ENCODE data around the gene VSIG10L. TPM values are rescaled to one million over a fixed set of nuclear protein-coding genes. Genes with fewer than 3 reads are reported as not detected.
A peak's percentile ranks its signal among the peaks of the same experiment; 100 is the strongest.

The VSIG10L gene
- polyA plus RNA-seq, 1 experiment, result 1.0 TPM

DNA sequence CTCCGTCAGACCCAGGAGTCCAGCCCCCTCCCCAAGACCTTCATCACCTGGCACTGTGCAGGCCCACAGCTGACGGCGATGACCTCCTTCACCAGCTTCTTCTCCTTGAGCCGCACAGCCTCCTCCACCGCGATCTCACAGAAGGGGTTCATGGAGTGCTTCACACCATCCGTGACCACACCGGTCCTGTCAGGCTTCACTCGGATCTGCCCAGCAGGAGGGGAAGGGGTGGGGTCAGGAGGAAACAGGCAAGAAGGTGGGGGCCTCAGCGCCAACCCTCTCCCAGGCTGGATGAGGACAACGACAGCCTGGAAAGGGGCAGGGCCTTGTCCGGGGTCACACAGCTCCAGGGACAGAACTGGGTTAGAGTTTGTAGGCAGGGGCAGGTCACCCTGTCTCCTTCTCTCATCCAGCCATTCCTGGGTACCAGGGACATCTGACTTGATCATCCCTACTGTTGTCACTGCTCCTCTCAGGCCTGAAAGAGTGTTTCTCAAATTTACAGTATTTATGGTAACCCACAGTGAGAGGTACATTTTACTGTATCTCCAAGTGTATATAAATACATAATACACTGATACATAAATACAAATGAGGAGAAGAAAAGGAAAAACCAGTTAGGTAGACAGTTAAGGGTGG lies 12.3 kb upstream of the VSIG10L start:
- Histone ChIP-seq H3K27ac (ENCODE audit: low read depth, low read length) (no peak overlapping the region), H3K27me3 (ENCODE audit: control insufficient read depth, insufficient read depth, low read length) (no peaks in the 10 kb centered on the region), H3K4me3 (ENCODE audit: low read depth, low read length) (no peak overlapping the region), H3K9me3 (ENCODE audit: control insufficient read depth, insufficient read depth, low read length) (peaks cover 5% of the 10 kb centered on the region; the same call in 1 of the 2 replicates)
- CTCF ChIA-PET, result interaction anchor here (0.7 to 1.2 kb wide), 3 partner anchors 13 to 118 kb away, joined by 4 to 6 read pairs (median 4); no protein-coding TSS in a partner anchor
- TF ChIP-seq, protein P1, sequence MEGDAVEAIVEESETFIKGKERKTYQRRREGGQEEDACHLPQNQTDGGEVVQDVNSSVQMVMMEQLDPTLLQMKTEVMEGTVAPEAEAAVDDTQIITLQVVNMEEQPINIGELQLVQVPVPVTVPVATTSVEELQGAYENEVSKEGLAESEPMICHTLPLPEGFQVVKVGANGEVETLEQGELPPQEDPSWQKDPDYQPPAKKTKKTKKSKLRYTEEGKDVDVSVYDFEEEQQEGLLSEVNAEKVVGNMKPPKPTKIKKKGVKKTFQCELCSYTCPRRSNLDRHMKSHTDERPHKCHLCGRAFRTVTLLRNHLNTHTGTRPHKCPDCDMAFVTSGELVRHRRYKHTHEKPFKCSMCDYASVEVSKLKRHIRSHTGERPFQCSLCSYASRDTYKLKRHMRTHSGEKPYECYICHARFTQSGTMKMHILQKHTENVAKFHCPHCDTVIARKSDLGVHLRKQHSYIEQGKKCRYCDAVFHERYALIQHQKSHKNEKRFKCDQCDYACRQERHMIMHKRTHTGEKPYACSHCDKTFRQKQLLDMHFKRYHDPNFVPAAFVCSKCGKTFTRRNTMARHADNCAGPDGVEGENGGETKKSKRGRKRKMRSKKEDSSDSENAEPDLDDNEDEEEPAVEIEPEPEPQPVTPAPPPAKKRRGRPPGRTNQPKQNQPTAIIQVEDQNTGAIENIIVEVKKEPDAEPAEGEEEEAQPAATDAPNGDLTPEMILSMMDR (IDR thresholded peaks at IDR 0.05; ENCODE audit: low read depth, low read length), result no peak
- DNase-seq (ENCODE audit: low read depth, low spot score), result no peak
- POLR2A ChIA-PET, result interaction anchor here (0.8 kb wide), 2 partner anchors 14 to 15 kb away, joined by 3 read pairs; no protein-coding TSS in a partner anchor

DNA sequence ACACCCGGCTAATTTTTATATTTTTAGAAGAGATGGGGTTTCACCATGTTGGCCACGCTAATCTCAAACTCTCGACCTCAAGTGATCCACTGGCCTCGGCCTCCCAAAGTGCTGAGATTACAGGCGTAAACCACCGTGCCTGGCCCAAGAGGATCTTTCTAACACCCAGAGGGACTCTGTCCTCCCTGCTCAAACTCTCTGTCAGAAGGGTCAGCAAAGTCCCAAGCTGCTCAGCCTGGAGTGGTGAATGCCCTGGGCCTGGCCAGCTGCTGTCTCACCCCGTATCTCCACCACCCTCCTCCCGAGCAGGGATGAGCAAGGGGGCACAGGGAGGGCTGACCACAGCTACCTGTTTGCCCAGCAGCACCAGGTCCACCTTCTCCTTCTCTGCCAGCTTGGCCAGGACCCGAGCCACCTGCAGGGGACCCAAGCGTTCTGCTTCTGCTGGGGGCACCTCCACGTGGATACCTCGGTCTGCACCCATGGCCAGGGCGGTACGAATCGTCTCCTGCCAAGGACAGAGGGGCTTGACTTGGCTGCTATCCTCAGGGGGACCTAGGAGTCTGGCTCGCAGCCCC lies 10.9 kb upstream of the VSIG10L start:
- ChIA-PET CTCF (no interaction called here), POLR2A (no interaction called here)
- H3K27ac ChIP-seq (ENCODE audit: low read depth, low read length), result no peak overlapping the region
- TF ChIP-seq, protein P1 (IDR thresholded peaks at IDR 0.05; ENCODE audit: low read depth, low read length), result no peak
- H3K27me3 ChIP-seq (ENCODE audit: control insufficient read depth, insufficient read depth, low read length), result no peaks in the 10 kb centered on the region
- H3K9me3 ChIP-seq (ENCODE audit: control insufficient read depth, insufficient read depth, low read length), result peaks cover 5% of the 10 kb centered on the region; the same call in 1 of the 2 replicates
- no peak overlapping the region for H3K4me3 ChIP-seq (ENCODE audit: low read depth, low read length)
- no peak for DNase-seq (ENCODE audit: low read depth, low spot score)

DNA sequence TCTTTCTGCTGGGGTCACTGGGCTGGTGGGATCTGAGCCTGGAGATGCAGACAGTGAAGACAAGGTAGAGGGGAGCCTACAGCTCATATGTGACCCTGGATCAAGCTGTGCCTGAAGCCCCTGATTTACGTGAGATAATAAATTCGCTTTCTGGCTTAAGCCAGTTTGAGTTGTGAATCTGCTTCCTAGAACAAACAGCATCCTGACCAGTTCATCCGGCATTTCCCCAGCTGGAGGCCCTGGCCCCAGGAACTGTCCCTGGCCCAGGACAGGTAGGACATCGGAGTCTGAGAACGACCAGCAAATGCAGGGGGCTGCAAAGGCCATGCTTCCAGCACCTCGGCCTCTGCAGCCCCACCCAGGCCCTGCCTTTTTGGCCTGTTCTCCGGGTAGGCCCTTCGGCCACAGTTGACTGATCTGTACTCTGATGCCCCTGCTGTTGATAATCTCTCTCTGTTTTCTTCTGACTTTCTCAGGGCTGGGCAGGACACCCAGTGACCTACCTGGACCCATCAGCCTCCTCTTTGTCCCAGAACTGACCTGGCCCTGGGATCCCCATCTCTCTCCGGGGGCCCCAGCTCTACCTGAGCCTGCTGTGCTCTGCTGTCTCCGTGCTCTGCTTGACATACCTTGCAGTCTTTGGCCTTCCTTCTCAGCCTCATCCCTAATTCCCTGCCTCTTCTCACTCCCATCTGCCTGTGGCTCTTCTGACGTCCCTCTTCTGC lies 9.5 kb upstream of the VSIG10L start:
- TF ChIP-seq, protein P1 (IDR thresholded peaks at IDR 0.05; ENCODE audit: low read depth, low read length), result no peak
- no peaks in the 10 kb centered on the region for H3K27me3 ChIP-seq (ENCODE audit: control insufficient read depth, insufficient read depth, low read length)
- H3K9me3 ChIP-seq (ENCODE audit: control insufficient read depth, insufficient read depth, low read length), result peaks cover 5% of the 10 kb centered on the region; the same call in 1 of the 2 replicates
- no peak for DNase-seq (ENCODE audit: low read depth, low spot score)
- CTCF ChIA-PET, result interaction anchor here (0.5 kb wide), 1 partner anchor 160 kb away, joined by 4 read pairs; no protein-coding TSS in a partner anchor
- no peak overlapping the region for H3K4me3 ChIP-seq (ENCODE audit: low read depth, low read length)
- peak overlapping the region; percentile 57 for H3K27ac ChIP-seq (ENCODE audit: low read depth, low read length)
- POLR2A ChIA-PET, result interaction anchor here (1.3 to 1.6 kb wide), 2 partner anchors 8 to 11 kb away, joined by 3 to 4 read pairs; no protein-coding TSS in a partner anchor

DNA sequence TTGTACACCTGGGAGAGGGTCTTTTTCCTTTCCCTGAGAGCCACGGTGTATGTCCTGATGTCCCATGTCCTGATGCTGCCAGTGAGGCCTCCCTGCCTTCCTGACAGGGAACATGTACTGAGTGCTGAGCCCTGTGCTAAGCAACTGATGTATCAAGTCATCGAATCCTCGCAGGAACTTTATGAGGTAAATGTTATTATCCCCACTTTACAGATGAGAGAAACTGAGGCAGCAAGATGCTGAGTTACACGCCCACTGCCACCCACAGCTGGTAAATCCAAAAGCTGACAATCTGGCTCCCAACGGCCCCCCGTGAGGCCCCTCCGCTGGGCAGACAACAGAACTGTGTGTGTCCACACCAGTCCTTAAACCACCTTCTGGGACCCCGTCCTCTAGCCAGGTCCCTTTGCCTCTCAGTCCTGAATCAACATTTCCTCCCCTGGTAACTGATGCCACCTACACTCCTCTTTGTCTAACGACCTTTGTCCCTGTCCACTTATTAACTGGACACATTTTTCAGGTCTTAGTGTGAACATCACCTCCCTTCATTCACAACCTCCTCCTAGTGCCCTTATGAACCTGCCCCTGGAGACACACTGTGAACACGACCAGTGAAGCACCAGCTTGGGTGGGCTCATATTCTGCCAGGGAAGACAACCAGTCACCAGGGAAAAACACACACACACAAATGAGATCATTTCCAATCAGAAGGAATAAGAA lies 5.4 kb upstream of the VSIG10L start:
- POLR2A ChIA-PET, result interaction anchor here (1.0 kb wide), 1 partner anchor 8 kb away, joined by 3 read pairs; no protein-coding TSS in a partner anchor
- H3K27me3 ChIP-seq (ENCODE audit: control insufficient read depth, insufficient read depth, low read length), result no peaks in the 10 kb centered on the region
- no peak for DNase-seq (ENCODE audit: low read depth, low spot score)
- TF ChIP-seq, protein P1 (IDR thresholded peaks at IDR 0.05; ENCODE audit: low read depth, low read length), result no peak
- CTCF ChIA-PET, result no interaction called here
- no peak overlapping the region for H3K4me3 ChIP-seq (ENCODE audit: low read depth, low read length)
- no peak overlapping the region for H3K27ac ChIP-seq (ENCODE audit: low read depth, low read length)
- H3K9me3 ChIP-seq (ENCODE audit: control insufficient read depth, insufficient read depth, low read length), result peaks cover 5% of the 10 kb centered on the region; the same call in 1 of the 2 replicates
